ENCODE data around the gene MAPK8IP3.

- TF ChIP-seq, protein P1, sequence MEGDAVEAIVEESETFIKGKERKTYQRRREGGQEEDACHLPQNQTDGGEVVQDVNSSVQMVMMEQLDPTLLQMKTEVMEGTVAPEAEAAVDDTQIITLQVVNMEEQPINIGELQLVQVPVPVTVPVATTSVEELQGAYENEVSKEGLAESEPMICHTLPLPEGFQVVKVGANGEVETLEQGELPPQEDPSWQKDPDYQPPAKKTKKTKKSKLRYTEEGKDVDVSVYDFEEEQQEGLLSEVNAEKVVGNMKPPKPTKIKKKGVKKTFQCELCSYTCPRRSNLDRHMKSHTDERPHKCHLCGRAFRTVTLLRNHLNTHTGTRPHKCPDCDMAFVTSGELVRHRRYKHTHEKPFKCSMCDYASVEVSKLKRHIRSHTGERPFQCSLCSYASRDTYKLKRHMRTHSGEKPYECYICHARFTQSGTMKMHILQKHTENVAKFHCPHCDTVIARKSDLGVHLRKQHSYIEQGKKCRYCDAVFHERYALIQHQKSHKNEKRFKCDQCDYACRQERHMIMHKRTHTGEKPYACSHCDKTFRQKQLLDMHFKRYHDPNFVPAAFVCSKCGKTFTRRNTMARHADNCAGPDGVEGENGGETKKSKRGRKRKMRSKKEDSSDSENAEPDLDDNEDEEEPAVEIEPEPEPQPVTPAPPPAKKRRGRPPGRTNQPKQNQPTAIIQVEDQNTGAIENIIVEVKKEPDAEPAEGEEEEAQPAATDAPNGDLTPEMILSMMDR (IDR thresholded peaks at IDR 0.05) = no peak
- TF ChIP-seq EZH2 (IDR thresholded peaks at IDR 0.05) (no peak), EZH2phosphoT487 (IDR thresholded peaks at IDR 0.05) (no peak)
Measured at GRCh38 chr16:1808691-1809090, 102.7 kb downstream of the MAPK8IP3 start.

Data from neural progenitor cell (in vitro differentiated cells).